Central memory CD8-positive, alpha-beta T cell (primary cell): ENCODE data around the gene STK17A.
A peak's percentile ranks its signal among the peaks of the same experiment; 100 is the strongest.

Source experiments
- ATAC-seq: fragments of 150-1000 bp; cut with Tn5 transposase; replicated peaks from 2 replicates; pipeline ENCODE4 v1.10.0; 2022; ENCODE audit warnings: mild to moderate bottlenecking, moderate FRiP score, moderate number of reproducible peaks; ENCODE audit not compliant: poor library complexity, severe bottlenecking; ENCODE audit errors: extremely low read depth
- DNase-seq, 2 donors: peaks; one replicate each; pipeline ENCODE4 v3.0.0; 2021; ENCODE audit warnings: low spot score in 2 of 2
- H3K27ac Mint-ChIP-seq: one replicate; pipeline ENCODE4 v1.8.0; 2022; ENCODE audit warnings: low read depth, mild to moderate bottlenecking, moderate library complexity, mixed read lengths
- H3K27me3 Mint-ChIP-seq: one replicate; pipeline ENCODE4 v1.8.0; 2022; ENCODE audit warnings: mixed read lengths
- H3K36me3 Mint-ChIP-seq: one replicate; pipeline ENCODE4 v1.8.0; 2022; ENCODE audit warnings: mild to moderate bottlenecking, moderate library complexity, mixed read lengths; ENCODE audit not compliant: insufficient read depth
- H3K4me1 Mint-ChIP-seq: one replicate; pipeline ENCODE4 v1.8.0; 2022; ENCODE audit warnings: mixed read lengths
- H3K4me3 Mint-ChIP-seq: one replicate; pipeline ENCODE4 v1.8.0; 2022; ENCODE audit warnings: mild to moderate bottlenecking, moderate library complexity, mixed read lengths
- H3K9me3 Mint-ChIP-seq: one replicate; pipeline ENCODE4 v1.8.0; 2022; ENCODE audit warnings: mixed read lengths

Gene STK17A

GRCh38 chr7:43582503-43583423 lies at the start of gene STK17A:
TSS of gene STK17A (plus strand) at chr7:43583108. CDS start at chr7:43583244, 136 bp downstream.
- peaks cover 9% of the 10 kb centered on the region for H3K27me3 Mint-ChIP-seq

GRCh38 chr7:43533801-43534479 lies 49.0 kb upstream of the STK17A start:
- H3K4me1 Mint-ChIP-seq: no peaks in the 10 kb centered on the region
- ATAC-seq (no peak), DNase-seq (no peak)
- H3K27ac Mint-ChIP-seq: no peak overlapping the region
- H3K36me3 Mint-ChIP-seq: no peaks in the 10 kb centered on the region
- H3K27me3 Mint-ChIP-seq: no peaks in the 10 kb centered on the region
- no peak overlapping the region for H3K4me3 Mint-ChIP-seq
- H3K9me3 Mint-ChIP-seq: no peaks in the 10 kb centered on the region

More at GRCh38 chr7:43582503-43583423, at the start of gene STK17A:
- H3K4me1 Mint-ChIP-seq: peaks cover 40% of the 10 kb centered on the region
- peaks cover 50% of the 10 kb centered on the region for H3K36me3 Mint-ChIP-seq
- no peaks in the 10 kb centered on the region for H3K9me3 Mint-ChIP-seq
- DNase-seq: peak; percentile 93 to 96
- peak within 1 kb of the TSS; percentile 97 for H3K27ac Mint-ChIP-seq
- peak; percentile 57 for ATAC-seq
- peak within 1 kb of the TSS; percentile 92 for H3K4me3 Mint-ChIP-seq

- no peak overlapping the region for H3K4me3 Mint-ChIP-seq
- ATAC-seq (no peak), DNase-seq (no peak)
- H3K36me3 Mint-ChIP-seq: no peaks in the 10 kb centered on the region
- no peaks in the 10 kb centered on the region for H3K9me3 Mint-ChIP-seq
- no peaks in the 10 kb centered on the region for H3K4me1 Mint-ChIP-seq
- no peak overlapping the region for H3K27ac Mint-ChIP-seq
- no peaks in the 10 kb centered on the region for H3K27me3 Mint-ChIP-seq
These were observed 47.9 kb upstream of the STK17A start for GRCh38 chr7:43535031-43535451.

- no peaks in the 10 kb centered on the region for H3K4me1 Mint-ChIP-seq
- ATAC-seq (no peak), DNase-seq (no peak)
- H3K9me3 Mint-ChIP-seq: no peaks in the 10 kb centered on the region
- no peak overlapping the region for H3K4me3 Mint-ChIP-seq
- no peaks in the 10 kb centered on the region for H3K36me3 Mint-ChIP-seq
- no peak overlapping the region for H3K27ac Mint-ChIP-seq
- H3K27me3 Mint-ChIP-seq: no peaks in the 10 kb centered on the region
These were observed 46.9 kb upstream of the STK17A start for GRCh38 chr7:43535810-43536585.

GRCh38 chr7:43536773-43537172 lies 46.1 kb upstream of the STK17A start:
- Mint-ChIP-seq H3K9me3 (no peaks in the 10 kb centered on the region), H3K4me1 (no peaks in the 10 kb centered on the region), H3K27me3 (no peaks in the 10 kb centered on the region), H3K4me3 (no peak overlapping the region), H3K36me3 (no peaks in the 10 kb centered on the region), H3K27ac (no peak overlapping the region)
- DNase-seq: no peak
- no peak for ATAC-seq

- DNase-seq (no peak), ATAC-seq (no peak)
- Mint-ChIP-seq H3K36me3 (no peaks in the 10 kb centered on the region), H3K27me3 (no peaks in the 10 kb centered on the region), H3K9me3 (no peaks in the 10 kb centered on the region), H3K4me3 (no peak overlapping the region), H3K27ac (no peak overlapping the region), H3K4me1 (no peaks in the 10 kb centered on the region)
These were observed 45.0 kb upstream of the STK17A start for GRCh38 chr7:43537765-43538403.

GRCh38 chr7:43538404-43538771 lies 44.5 kb upstream of the STK17A start:
- ATAC-seq (no peak), DNase-seq (no peak)
- Mint-ChIP-seq H3K27ac (no peak overlapping the region), H3K9me3 (no peaks in the 10 kb centered on the region), H3K27me3 (no peaks in the 10 kb centered on the region), H3K4me1 (no peaks in the 10 kb centered on the region), H3K36me3 (no peaks in the 10 kb centered on the region), H3K4me3 (no peak overlapping the region)

GRCh38 chr7:43540471-43540870 lies 42.4 kb upstream of the STK17A start:
- H3K27me3 Mint-ChIP-seq: peaks cover 1% of the 10 kb centered on the region
- no peaks in the 10 kb centered on the region for H3K36me3 Mint-ChIP-seq
- H3K27ac Mint-ChIP-seq: no peak overlapping the region

GRCh38 chr7:43542716-43543115 lies 40.2 kb upstream of the STK17A start:
- Mint-ChIP-seq H3K36me3 (no peaks in the 10 kb centered on the region), H3K4me1 (no peaks in the 10 kb centered on the region), H3K27me3 (peaks cover 20% of the 10 kb centered on the region), H3K4me3 (no peak overlapping the region), H3K27ac (no peak overlapping the region), H3K9me3 (no peaks in the 10 kb centered on the region)
- ATAC-seq: no peak
- no peak for DNase-seq

More at GRCh38 chr7:43540471-43540870, 42.4 kb upstream of the STK17A start:
- Mint-ChIP-seq H3K4me3 (no peak overlapping the region), H3K9me3 (no peaks in the 10 kb centered on the region), H3K4me1 (no peaks in the 10 kb centered on the region)
- DNase-seq: no peak
- ATAC-seq: no peak

GRCh38 chr7:43546231-43546630 lies 36.7 kb upstream of the STK17A start:
- Mint-ChIP-seq H3K4me3 (no peak overlapping the region), H3K9me3 (no peaks in the 10 kb centered on the region), H3K27me3 (peaks cover 39% of the 10 kb centered on the region), H3K27ac (no peak overlapping the region), H3K36me3 (peaks cover 2% of the 10 kb centered on the region), H3K4me1 (no peaks in the 10 kb centered on the region)
- no peak for ATAC-seq
- no peak for DNase-seq

- H3K4me1 Mint-ChIP-seq: peaks cover 11% of the 10 kb centered on the region
- DNase-seq (no peak), ATAC-seq (no peak)
- no peaks in the 10 kb centered on the region for H3K9me3 Mint-ChIP-seq
- H3K4me3 Mint-ChIP-seq: no peak overlapping the region
- H3K27ac Mint-ChIP-seq: no peak overlapping the region
- H3K27me3 Mint-ChIP-seq: peaks cover 59% of the 10 kb centered on the region
- H3K36me3 Mint-ChIP-seq: peaks cover 2% of the 10 kb centered on the region
These were observed 32.5 kb upstream of the STK17A start for GRCh38 chr7:43550427-43550826.

- DNase-seq (no peak), ATAC-seq (no peak)
- peaks cover 11% of the 10 kb centered on the region for H3K4me1 Mint-ChIP-seq
- H3K4me3 Mint-ChIP-seq: no peak overlapping the region
- H3K9me3 Mint-ChIP-seq: no peaks in the 10 kb centered on the region
- peaks cover 2% of the 10 kb centered on the region for H3K36me3 Mint-ChIP-seq
- no peak overlapping the region for H3K27ac Mint-ChIP-seq
- H3K27me3 Mint-ChIP-seq: peaks cover 53% of the 10 kb centered on the region
These were observed 30.8 kb upstream of the STK17A start for GRCh38 chr7:43552122-43552521.
